Measurements from ENCODE around the gene LDAF1.
A peak's percentile ranks its signal among the peaks of the same experiment; 100 is the strongest.
"Not testable (repeated sequence)": the region's sequence is repeated elsewhere in the genome, so short reads cannot be mapped to it uniquely, and the experiment has no call there.

Gene LDAF1

GRCh38 chr16:21158208-21159110, at the start of gene LDAF1:
Gene LDAF1, plus strand, starts transcription at chr16:21158674. Its CDS starts 2,509 bp downstream, at chr16:21161183.
- DNase-seq (ENCODE audit: extremely low spot score, insufficient read length, low read depth) (peak; percentile 74), FAIRE-seq (peak; percentile 82)

- FAIRE-seq; DNase-seq (ENCODE audit: extremely low spot score, insufficient read length, low read depth): not testable (repeated sequence)
Measured at GRCh38 chr16:21115551-21115950, 42.9 kb upstream of the LDAF1 start.

- FAIRE-seq (no peak), DNase-seq (ENCODE audit: extremely low spot score, insufficient read length, low read depth) (no peak)
Measured at GRCh38 chr16:21116148-21116693, 42.3 kb upstream of the LDAF1 start.

GRCh38 chr16:21117567-21117966, 40.9 kb upstream of the LDAF1 start:
- DNase-seq (ENCODE audit: extremely low spot score, insufficient read length, low read depth) = no peak
- no peak for FAIRE-seq

- FAIRE-seq (peak; percentile 39), DNase-seq (ENCODE audit: extremely low spot score, insufficient read length, low read depth) (no peak)
Measured at GRCh38 chr16:21120976-21121520, 37.4 kb upstream of the LDAF1 start.

- FAIRE-seq (no peak), DNase-seq (ENCODE audit: extremely low spot score, insufficient read length, low read depth) (no peak)
Measured at GRCh38 chr16:21125191-21125590, 33.3 kb upstream of the LDAF1 start.

GRCh38 chr16:21126518-21126917, 32.0 kb upstream of the LDAF1 start:
- no peak for FAIRE-seq

GRCh38 chr16:21128991-21129390, 29.5 kb upstream of the LDAF1 start:
- no peak for DNase-seq (ENCODE audit: extremely low spot score, insufficient read length, low read depth)
- no peak for FAIRE-seq

More at GRCh38 chr16:21126518-21126917, 32.0 kb upstream of the LDAF1 start:
- no peak for DNase-seq (ENCODE audit: extremely low spot score, insufficient read length, low read depth)

- no peak for FAIRE-seq
- DNase-seq (ENCODE audit: extremely low spot score, insufficient read length, low read depth) = no peak
Measured at GRCh38 chr16:21130811-21131210, 27.7 kb upstream of the LDAF1 start.

- FAIRE-seq (no peak), DNase-seq (ENCODE audit: extremely low spot score, insufficient read length, low read depth) (no peak)
Measured at GRCh38 chr16:21134053-21134452, 24.4 kb upstream of the LDAF1 start.

- FAIRE-seq (no peak), DNase-seq (ENCODE audit: extremely low spot score, insufficient read length, low read depth) (no peak)
Measured at GRCh38 chr16:21145738-21146137, 12.7 kb upstream of the LDAF1 start.

- FAIRE-seq (no peak), DNase-seq (ENCODE audit: extremely low spot score, insufficient read length, low read depth) (no peak)
Measured at GRCh38 chr16:21150375-21151001, 8.0 kb upstream of the LDAF1 start, which contains the start of gene DNAH3. Gene DNAH3, minus strand, starts transcription at chr16:21150846. Its CDS starts 527 bp downstream, at chr16:21150319.

- not testable (repeated sequence) for FAIRE-seq
Measured at GRCh38 chr16:21152160-21153030, 6.1 kb upstream of the LDAF1 start.

GRCh38 chr16:21153124-21153729, 5.2 kb upstream of the LDAF1 start:
- not testable (repeated sequence) for DNase-seq (ENCODE audit: extremely low spot score, insufficient read length, low read depth)

More at GRCh38 chr16:21152160-21153030, 6.1 kb upstream of the LDAF1 start:
- not testable (repeated sequence) for DNase-seq (ENCODE audit: extremely low spot score, insufficient read length, low read depth)

GRCh38 chr16:21156011-21156410, 2.5 kb upstream of the LDAF1 start:
- DNase-seq (ENCODE audit: extremely low spot score, insufficient read length, low read depth); FAIRE-seq: not testable (repeated sequence)

More at GRCh38 chr16:21153124-21153729, 5.2 kb upstream of the LDAF1 start:
- not testable (repeated sequence) for FAIRE-seq

GRCh38 chr16:21156767-21157467, 1.6 kb upstream of the LDAF1 start:
- FAIRE-seq = peak; percentile 58

GRCh38 chr16:21157632-21158031, 842 bp upstream of the LDAF1 start:
- DNase-seq (ENCODE audit: extremely low spot score, insufficient read length, low read depth) (no peak), FAIRE-seq (no peak)

More at GRCh38 chr16:21156767-21157467, 1.6 kb upstream of the LDAF1 start:
- peak; percentile 28 for DNase-seq (ENCODE audit: extremely low spot score, insufficient read length, low read depth)

- DNase-seq (ENCODE audit: extremely low spot score, insufficient read length, low read depth) = no peak
- FAIRE-seq = no peak
Measured at GRCh38 chr16:21159281-21159951, 942 bp downstream of the LDAF1 start.
